GM12872 (cell line): Measurements from ENCODE around the gene FBXL17.

ENCODE experiments used
- CTCF ChIP-seq: IDR thresholded peaks from 3 replicates; pipeline ENCODE4 v1.5.1; 2011; ENCODE audit warnings: low read depth, mild to moderate bottlenecking, low read length, moderate library complexity; ENCODE audit not compliant: insufficient read depth

The FBXL17 gene

GRCh38 chr5:108102463-108102862 is 279.4 kb downstream of the FBXL17 start:
- no peak for TF ChIP-seq CTCF

GRCh38 chr5:108101821-108102220 is 280.1 kb downstream of the FBXL17 start:
- TF ChIP-seq CTCF, result no peak

DNA sequence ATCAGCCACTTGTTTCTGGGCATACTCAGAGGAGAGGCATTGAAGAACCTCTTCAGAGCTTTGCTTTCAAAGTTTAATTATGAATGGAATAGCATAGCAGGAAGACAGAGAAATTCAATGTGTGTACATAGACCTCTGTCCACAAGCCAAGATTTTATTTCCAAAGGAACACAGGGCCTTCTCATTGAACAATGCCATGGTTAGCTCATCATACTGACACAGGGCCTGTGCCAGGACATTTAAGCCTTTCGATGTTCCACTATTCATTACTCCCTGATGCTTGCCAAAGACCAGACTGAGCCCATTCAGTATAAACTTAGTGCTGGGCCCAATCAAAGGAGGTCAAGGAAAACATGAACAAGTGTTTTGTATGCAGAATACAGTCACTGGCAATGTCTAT is 280.8 kb downstream of the FBXL17 start:
- no peak for TF ChIP-seq CTCF

- TF ChIP-seq CTCF, result no peak
These were observed 287.1 kb downstream of the FBXL17 start for GRCh38 chr5:108094800-108095199.

- TF ChIP-seq CTCF, result no peak
These were observed 288.7 kb downstream of the FBXL17 start for GRCh38 chr5:108093186-108093585.

- no peak for TF ChIP-seq CTCF
These were observed 291.0 kb downstream of the FBXL17 start for GRCh38 chr5:108090946-108091345.

- no peak for TF ChIP-seq CTCF
These were observed 297.8 kb downstream of the FBXL17 start for GRCh38 chr5:108084105-108084504.

DNA sequence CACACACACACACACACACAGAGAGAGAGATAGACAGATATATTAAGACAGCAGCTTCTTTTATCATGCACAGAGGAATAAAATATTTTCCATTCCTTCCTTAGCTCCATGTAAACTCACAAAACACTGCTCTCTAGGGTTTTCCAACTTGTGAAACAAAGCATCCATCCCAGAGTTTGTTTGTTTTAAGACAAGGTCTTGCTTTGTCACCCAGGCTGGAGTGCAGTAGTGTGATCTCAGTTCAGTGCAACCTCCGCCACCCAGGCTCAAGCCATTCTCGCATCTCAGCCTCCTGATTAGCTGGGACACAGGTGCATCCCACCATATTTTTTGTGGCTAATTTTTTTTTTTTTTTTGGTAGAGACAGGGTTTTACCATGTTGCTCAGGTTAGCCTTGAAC is 298.7 kb downstream of the FBXL17 start:
- no peak for TF ChIP-seq CTCF
